Mononuclear cell (primary cell): ENCODE results near the gene KAT14. TPM values are rescaled to one million over a fixed set of nuclear protein-coding genes. Genes with fewer than 3 reads are reported as not detected.
"Not testable (repeated sequence)": the region's sequence is repeated elsewhere in the genome, so short reads cannot be mapped to it uniquely, and the experiment has no call there.

Source experiments
- H3K27me3 ChIP-seq: 2 replicates; pipeline ENCODE4 v1.6.0; 2011; ENCODE audit warnings: low read length, control low read depth; ENCODE audit not compliant: insufficient read depth
- H3K4me1 ChIP-seq: 2 replicates; pipeline ENCODE4 v1.5.1; 2011; ENCODE audit warnings: mild to moderate bottlenecking, low read length, control low read depth; ENCODE audit not compliant: insufficient read depth
- H3K4me3 ChIP-seq: 2 replicates; pipeline ENCODE4 v1.5.1; 2011; ENCODE audit warnings: mild to moderate bottlenecking, low read length, moderate library complexity
- H3K9me3 ChIP-seq: 2 replicates; pipeline ENCODE4 v1.5.1; 2011; ENCODE audit warnings: low read depth, mild to moderate bottlenecking, control low read depth, low read length
- total RNA-seq: library from RNA; depleted of rRNA; stranded (reverse); fragments of >200 nt; gene quantifications from one replicate; pipeline ENCODE4 v1.2.3, GENCODE V29; 2012

Gene KAT14
- total RNA-seq, 1 donor, result 6.4 TPM

GRCh38 chr20:18224968-18225568, 87.4 kb downstream of the KAT14 start:
- no peaks in the 10 kb centered on the region for H3K4me1 ChIP-seq
- H3K27me3 ChIP-seq, result no peaks in the 10 kb centered on the region
- H3K9me3 ChIP-seq, result no peaks in the 10 kb centered on the region
- H3K4me3 ChIP-seq, result no peak overlapping the region

- Histone ChIP-seq H3K4me1 (no peaks in the 10 kb centered on the region), H3K4me3 (no peak overlapping the region), H3K27me3 (no peaks in the 10 kb centered on the region)
These were observed 88.0 kb downstream of the KAT14 start for GRCh38 chr20:18225632-18226031.

GRCh38 chr20:18226741-18227140, 89.1 kb downstream of the KAT14 start:
- H3K4me3 ChIP-seq, H3K27me3 ChIP-seq, H3K4me1 ChIP-seq, H3K9me3 ChIP-seq: not testable (repeated sequence)

More at GRCh38 chr20:18225632-18226031, 88.0 kb downstream of the KAT14 start:
- H3K9me3 ChIP-seq, result no peaks in the 10 kb centered on the region

GRCh38 chr20:18233408-18233943, 95.8 kb downstream of the KAT14 start:
- Histone ChIP-seq H3K4me3 (no peak overlapping the region), H3K9me3 (no peaks in the 10 kb centered on the region), H3K4me1 (no peaks in the 10 kb centered on the region), H3K27me3 (peaks cover 9% of the 10 kb centered on the region)

Other genes with a start within 250 kb of the KAT14 start
- 75.1 TPM for gene SNX5, start 169.1 kb upstream of the KAT14 start, total RNA-seq
- 6.3 TPM for gene MGME1, start 168.8 kb upstream of the KAT14 start, total RNA-seq
- not detected for gene OVOL2, start 79.9 kb upstream of the KAT14 start, total RNA-seq
- gene PET117, start within 50 bp of the KAT14 start, total RNA-seq, result 14.5 TPM
- 1.5 TPM for gene ZNF133, start 150.7 kb downstream of the KAT14 start, total RNA-seq